Measurements from ENCODE around the gene AMZ2. TPM values are rescaled to one million over a fixed set of nuclear protein-coding genes. Genes with fewer than 3 reads are reported as not detected.
A peak's percentile ranks its signal among the peaks of the same experiment; 100 is the strongest.

Gene AMZ2
- total and polyA plus RNA-seq, 2 of the 8 experiments (the other 6 are each of a cell fraction or from before 2014, with no cell fraction given), result 49.5 to 71.0 TPM

DNA sequence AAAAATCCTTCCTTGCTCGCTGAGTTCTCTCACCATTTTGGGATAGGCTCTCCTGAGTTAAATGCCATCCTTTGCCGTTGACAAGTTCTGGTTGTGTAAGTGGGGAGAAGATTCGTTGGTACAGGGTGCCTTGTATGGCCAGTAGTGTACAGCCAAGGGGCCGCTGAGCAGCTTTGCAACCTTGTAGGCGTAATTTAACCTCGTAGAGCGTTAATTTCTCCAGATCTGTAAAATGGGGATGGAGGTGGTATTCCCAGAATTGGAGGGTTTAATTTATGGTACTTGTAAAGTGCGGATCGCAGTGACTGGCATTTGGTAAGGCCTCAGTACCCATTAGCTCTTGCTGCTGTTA lies 44.8 kb downstream of the AMZ2 start:
- no peak overlapping the region for H2BK20ac ChIP-seq (ENCODE audit: low read length)
- peak overlapping the region in 3 of 4 experiments; percentile 46 to 75 (median 75); a peak in 4 of 7 replicates for H3K9ac ChIP-seq (replicated peaks in 1 of 4; ENCODE audit: extremely low read depth in 1 of 4, low read depth in 3 of 4, low read length in 3 of 4)
- no peak overlapping the region for H4K91ac ChIP-seq (replicated peaks; ENCODE audit: insufficient read length, low read length)
- H2BK5ac ChIP-seq (ENCODE audit: low read depth, low read length), result no peak overlapping the region
- H3K14ac ChIP-seq (ENCODE audit: insufficient read length), result no peak overlapping the region
- no peak overlapping the region for H2BK12ac ChIP-seq (ENCODE audit: low read depth, low read length)
- no peak overlapping the region for H4K8ac ChIP-seq (ENCODE audit: extremely low read depth, insufficient read depth, low read length)
- no peak for TF ChIP-seq SRF (IDR thresholded peaks at IDR 0.05; ENCODE audit: low read depth, low read length)
- no peak; the same call in 1 of the 2 replicates for TF ChIP-seq SUZ12 (IDR thresholded peaks at IDR 0.05; ENCODE audit: low read length)
- TF ChIP-seq POU5F1 (IDR thresholded peaks at IDR 0.05; ENCODE audit: low read depth, low read length), result no peak
- TF ChIP-seq CHD1 (IDR thresholded peaks at IDR 0.05; ENCODE audit: low read depth, low read length), result no peak
- TF ChIP-seq SP1 (IDR thresholded peaks at IDR 0.05; ENCODE audit: low read depth, low read length), result no peak
- TF ChIP-seq YY1 (IDR thresholded peaks at IDR 0.05; ENCODE audit: low read depth, low read length), result no peak
- no peak for TF ChIP-seq TBP (IDR thresholded peaks at IDR 0.05; ENCODE audit: low read depth, low read length)
- TF ChIP-seq EP300 (IDR thresholded peaks at IDR 0.05; ENCODE audit: borderline replicate concordance in 1 of 2, low read depth in 2 of 2, low read length in 2 of 2), result no peak
- no peak for TF ChIP-seq EGR1 (IDR thresholded peaks at IDR 0.05; ENCODE audit: borderline replicate concordance, low read depth, low read length)
- no peak for TF ChIP-seq TAF7 (optimal IDR thresholded peaks at IDR 0.05; ENCODE audit: borderline replicate concordance, low read depth, low read length)
- no peak for TF ChIP-seq HDAC2 (IDR thresholded peaks at IDR 0.05; ENCODE audit: borderline replicate concordance in 1 of 2, low read depth in 2 of 2, low read length in 2 of 2)
- no peak for TF ChIP-seq BRCA1 (IDR thresholded peaks at IDR 0.05; ENCODE audit: low read depth, low read length)
- TF ChIP-seq CTBP2 (IDR thresholded peaks at IDR 0.05; ENCODE audit: borderline replicate concordance, insufficient read depth, insufficient read length, low read length), result no peak
- peaks cover 22% of the 10 kb centered on the region for H3K23me2 ChIP-seq (ENCODE audit: low read depth, low read length)
- POLR2A ChIA-PET (ENCODE audit: partially characterized antibody), result interaction anchor here (0.6 to 3.2 kb wide), 11 partner anchors 10 to 219 kb away, joined by 3 to 14 read pairs (median 4); partner anchors contain the start of genes AMZ2 and PRKAR1A
- 33% methylated on average over 9 of the region's 9 CpGs; no CpG with 5 or more reads in 1 of the 2 experiments for WGBS, 2 experiments (ENCODE audit: extremely low coverage in 1 of 2, insufficient coverage in 1 of 2, insufficient read length in 1 of 2, insufficient replicate concordance in 2 of 2, low coverage in 1 of 2, low lambda C conversion rate in 2 of 2, missing lambda C conversion rate in 1 of 2)
- H3K79me1 ChIP-seq (ENCODE audit: low read depth, low read length), result no peaks in the 10 kb centered on the region
- no peak overlapping the region for H3K27ac ChIP-seq (ENCODE audit: low read depth, low read length)
- H4K20me1 ChIP-seq (replicated peaks in 1 of 2; ENCODE audit: control insufficient read depth in 1 of 2, insufficient read depth in 2 of 2, low read length in 2 of 2), result peaks cover 0 to 3% of the 10 kb centered on the region in 2 experiments
- H3K4me2 ChIP-seq (ENCODE audit: insufficient read depth in 1 of 2, low read depth in 2 of 2, low read length in 2 of 2), result peak overlapping the region; percentile 68 to 86
- no peak overlapping the region for H4K5ac ChIP-seq (ENCODE audit: insufficient read length, low read depth, low read length)
- peaks cover 8 to 25% (median 24%) of the 10 kb centered on the region in 4 experiments for H3K27me3 ChIP-seq (replicated peaks in 1 of 4; ENCODE audit: control insufficient read depth in 3 of 4, extremely low read depth in 1 of 4, insufficient read depth in 3 of 4, low read length in 3 of 4)
- CTCF ChIA-PET (ENCODE audit: partially characterized antibody), result interaction anchor here (0.8 to 2.1 kb wide), 13 partner anchors 10 to 152 kb away, joined by 3 to 8 read pairs (median 4); no protein-coding TSS in a partner anchor
- peak overlapping the region; percentile 18 for H2BK120ac ChIP-seq (replicated peaks; ENCODE audit: low read depth, low read length)
- peak overlapping the region; percentile 22; the same call in 1 of the 2 replicates for H2BK15ac ChIP-seq (ENCODE audit: low read length)
- peaks cover 18 to 42% (median 29%) of the 10 kb centered on the region in 4 experiments for H3K4me1 ChIP-seq (replicated peaks in 1 of 4; ENCODE audit: control insufficient read depth in 3 of 4, insufficient read depth in 4 of 4, low read length in 3 of 4)
- no peak overlapping the region for H3K56ac ChIP-seq (replicated peaks; ENCODE audit: insufficient read length, low read depth, low read length)
- no peak overlapping the region for H2AK5ac ChIP-seq (ENCODE audit: low read depth, low read length)
- no peak overlapping the region for H3K23ac ChIP-seq (ENCODE audit: insufficient read length)
- DNase-seq (ENCODE audit: low read depth in 1 of 2, low spot score in 2 of 2) (no peak), FAIRE-seq (no peak)
- no peak overlapping the region for H3K4ac ChIP-seq (replicated peaks; ENCODE audit: insufficient read length, low read depth, low read length)
- H3K36me3 ChIP-seq (ENCODE audit: control insufficient read depth in 2 of 4, insufficient read depth in 4 of 4, low read length in 3 of 4), result no peaks in the 10 kb centered on the region
- peak overlapping the region; percentile 41 to 67 (median 56); a peak in 7 of 8 replicates for H3K4me3 ChIP-seq (ENCODE audit: extremely low read depth in 1 of 4, insufficient read depth in 2 of 4, low read depth in 3 of 4, low read length in 4 of 4)
- no peak overlapping the region for H2AFZ ChIP-seq (ENCODE audit: low read length)
- H3K18ac ChIP-seq (ENCODE audit: extremely low read depth, low read length), result no peak overlapping the region; the same call in 1 of the 2 replicates
- H3K79me2 ChIP-seq (ENCODE audit: control insufficient read depth in 1 of 2, insufficient read depth in 2 of 2, low read length in 2 of 2), result no peaks in the 10 kb centered on the region
- H3K9me3 ChIP-seq (ENCODE audit: insufficient read depth in 2 of 2, low read depth in 1 of 2, low read length in 1 of 2), result no peaks in the 10 kb centered on the region

All from H1 (cell line).